ENCODE data around the gene B4GALNT2.

The B4GALNT2 gene

GRCh38 chr17:49106321-49107210, 26.0 kb upstream of the B4GALNT2 start:
- no peaks in the 10 kb centered on the region for H3K9me3 Mint-ChIP-seq
- ATAC-seq (replicated peaks; ENCODE audit: extremely low read depth, poor library complexity, severe bottlenecking) (no peak), DNase-seq (ENCODE audit: low spot score in 2 of 2) (no peak)
- H3K4me1 Mint-ChIP-seq, result no peaks in the 10 kb centered on the region
- H3K36me3 Mint-ChIP-seq (ENCODE audit: insufficient read depth), result no peaks in the 10 kb centered on the region
- no peaks in the 10 kb centered on the region for H3K27me3 Mint-ChIP-seq
- H3K27ac Mint-ChIP-seq (ENCODE audit: low read depth), result no peak overlapping the region
- no peak overlapping the region for H3K4me3 Mint-ChIP-seq

GRCh38 chr17:49107211-49107557, 25.4 kb upstream of the B4GALNT2 start:
- H3K4me3 Mint-ChIP-seq, result no peak overlapping the region
- no peaks in the 10 kb centered on the region for H3K27me3 Mint-ChIP-seq
- H3K36me3 Mint-ChIP-seq (ENCODE audit: insufficient read depth), result no peaks in the 10 kb centered on the region
- ATAC-seq (replicated peaks; ENCODE audit: extremely low read depth, poor library complexity, severe bottlenecking), result no peak
- H3K9me3 Mint-ChIP-seq, result no peaks in the 10 kb centered on the region
- no peaks in the 10 kb centered on the region for H3K4me1 Mint-ChIP-seq
- DNase-seq (ENCODE audit: low spot score in 2 of 2), result no peak
- H3K27ac Mint-ChIP-seq (ENCODE audit: low read depth), result no peak overlapping the region

GRCh38 chr17:49108318-49108717, 24.3 kb upstream of the B4GALNT2 start:
- no peak overlapping the region for H3K4me3 Mint-ChIP-seq

GRCh38 chr17:49110509-49110908, 22.1 kb upstream of the B4GALNT2 start:
- Mint-ChIP-seq H3K9me3 (no peaks in the 10 kb centered on the region), H3K4me3 (no peak overlapping the region), H3K4me1 (no peaks in the 10 kb centered on the region), H3K36me3 (ENCODE audit: insufficient read depth) (peaks cover 1% of the 10 kb centered on the region), H3K27me3 (peaks cover 11% of the 10 kb centered on the region), H3K27ac (ENCODE audit: low read depth) (no peak overlapping the region)
- DNase-seq (ENCODE audit: low spot score in 2 of 2), result no peak
- no peak for ATAC-seq (replicated peaks; ENCODE audit: extremely low read depth, poor library complexity, severe bottlenecking)

More at GRCh38 chr17:49108318-49108717, 24.3 kb upstream of the B4GALNT2 start:
- Mint-ChIP-seq H3K27me3 (no peaks in the 10 kb centered on the region), H3K9me3 (no peaks in the 10 kb centered on the region), H3K4me1 (no peaks in the 10 kb centered on the region), H3K36me3 (ENCODE audit: insufficient read depth) (peaks cover 1% of the 10 kb centered on the region), H3K27ac (ENCODE audit: low read depth) (no peak overlapping the region)
- ATAC-seq (replicated peaks; ENCODE audit: extremely low read depth, poor library complexity, severe bottlenecking) (no peak), DNase-seq (ENCODE audit: low spot score in 2 of 2) (no peak)

DNA sequence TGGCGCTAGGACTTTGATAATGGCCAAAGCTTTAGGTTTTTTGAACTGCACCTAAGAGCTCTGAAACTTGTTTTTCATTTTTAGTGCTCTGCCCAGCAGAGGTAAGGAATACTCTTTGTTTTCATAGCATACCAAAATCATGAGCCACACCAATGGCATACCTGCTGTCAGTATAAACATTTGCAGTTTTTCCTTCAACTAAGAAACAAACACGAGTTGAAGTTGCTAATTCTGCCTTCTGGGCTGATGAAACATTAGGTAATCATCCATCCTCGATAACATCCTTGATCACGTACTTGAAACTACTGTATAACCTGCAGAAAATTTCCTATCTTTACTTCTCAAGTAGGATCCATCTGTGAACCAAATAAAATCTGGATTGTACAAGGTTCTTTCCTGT, 20.6 kb upstream of the B4GALNT2 start:
- Mint-ChIP-seq H3K4me3 (no peak overlapping the region), H3K9me3 (no peaks in the 10 kb centered on the region), H3K4me1 (no peaks in the 10 kb centered on the region), H3K27me3 (peaks cover 20% of the 10 kb centered on the region), H3K27ac (ENCODE audit: low read depth) (no peak overlapping the region), H3K36me3 (ENCODE audit: insufficient read depth) (peaks cover 1% of the 10 kb centered on the region)
- no peak for DNase-seq (ENCODE audit: low spot score in 2 of 2)
- ATAC-seq (replicated peaks; ENCODE audit: extremely low read depth, poor library complexity, severe bottlenecking), result no peak

DNA sequence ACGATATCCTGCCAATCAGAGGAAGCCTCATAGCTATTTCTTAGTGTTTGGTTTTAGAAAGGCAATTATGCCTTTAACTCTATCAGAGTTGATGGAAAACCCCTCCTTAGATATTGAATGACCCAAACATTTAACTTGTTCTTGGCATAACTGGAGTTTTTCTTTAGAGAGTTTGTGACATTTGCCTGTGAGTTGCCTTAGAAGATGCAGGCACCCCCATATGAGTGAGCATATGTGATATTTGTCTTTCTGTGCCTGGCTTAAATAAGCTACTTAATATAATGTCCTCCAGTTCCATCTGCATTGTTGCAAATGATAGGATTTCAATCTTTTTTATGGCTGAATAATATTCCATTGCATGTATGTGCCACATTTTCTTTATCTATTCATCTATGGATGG, 19.6 kb upstream of the B4GALNT2 start:
- no peak overlapping the region for H3K27ac Mint-ChIP-seq (ENCODE audit: low read depth)
- H3K9me3 Mint-ChIP-seq, result no peaks in the 10 kb centered on the region
- H3K4me1 Mint-ChIP-seq, result no peaks in the 10 kb centered on the region

GRCh38 chr17:49114703-49115102, 17.9 kb upstream of the B4GALNT2 start:
- ATAC-seq (replicated peaks; ENCODE audit: extremely low read depth, poor library complexity, severe bottlenecking) (no peak), DNase-seq (ENCODE audit: low spot score in 2 of 2) (no peak)
- Mint-ChIP-seq H3K27ac (ENCODE audit: low read depth) (no peak overlapping the region), H3K4me1 (no peaks in the 10 kb centered on the region), H3K4me3 (no peak overlapping the region), H3K36me3 (ENCODE audit: insufficient read depth) (peaks cover 1% of the 10 kb centered on the region), H3K27me3 (peaks cover 35% of the 10 kb centered on the region), H3K9me3 (no peaks in the 10 kb centered on the region)

More for the DNA sequence above, 19.6 kb upstream of the B4GALNT2 start:
- DNase-seq (ENCODE audit: low spot score in 2 of 2) (no peak), ATAC-seq (replicated peaks; ENCODE audit: extremely low read depth, poor library complexity, severe bottlenecking) (no peak)
- H3K36me3 Mint-ChIP-seq (ENCODE audit: insufficient read depth), result peaks cover 1% of the 10 kb centered on the region
- H3K27me3 Mint-ChIP-seq, result peaks cover 26% of the 10 kb centered on the region
- no peak overlapping the region for H3K4me3 Mint-ChIP-seq

DNA sequence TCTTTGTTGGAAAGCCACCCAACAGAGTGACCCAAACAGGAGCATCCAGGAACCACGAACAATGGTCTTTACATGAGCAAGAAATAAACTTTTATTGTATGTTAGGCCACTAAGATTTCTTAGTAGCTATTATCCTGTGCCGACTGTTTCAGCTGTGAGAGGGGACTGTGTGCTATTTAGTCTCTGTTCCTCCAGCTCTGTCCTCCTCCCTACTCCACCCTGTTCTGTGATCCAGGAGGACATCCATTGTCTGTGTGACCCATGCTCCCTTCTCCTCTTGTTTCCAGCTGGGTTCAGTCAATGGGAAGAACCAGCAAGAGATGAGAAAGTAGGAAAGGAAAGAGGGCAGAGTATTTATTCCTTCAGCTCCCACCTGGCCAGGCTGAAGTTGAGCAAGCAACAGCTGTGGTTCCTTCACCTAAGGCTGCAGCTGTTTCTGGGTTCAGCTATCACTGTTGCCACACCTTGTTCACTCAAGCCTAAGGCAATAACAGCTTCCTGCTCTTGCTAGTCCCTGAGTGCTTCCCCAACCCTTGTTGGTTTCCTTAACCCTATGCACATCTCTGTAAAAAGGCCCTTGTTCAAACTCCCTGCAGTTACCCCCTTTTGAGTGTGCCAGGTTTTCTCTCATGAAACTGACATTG, 14.9 kb upstream of the B4GALNT2 start:
- H3K27me3 Mint-ChIP-seq, result peaks cover 63% of the 10 kb centered on the region
- H3K36me3 Mint-ChIP-seq (ENCODE audit: insufficient read depth), result peaks cover 1% of the 10 kb centered on the region
- H3K9me3 Mint-ChIP-seq, result no peaks in the 10 kb centered on the region
- no peaks in the 10 kb centered on the region for H3K4me1 Mint-ChIP-seq
- DNase-seq (ENCODE audit: low spot score in 2 of 2) (no peak), ATAC-seq (replicated peaks; ENCODE audit: extremely low read depth, poor library complexity, severe bottlenecking) (no peak)
- H3K4me3 Mint-ChIP-seq, result no peak overlapping the region
- H3K27ac Mint-ChIP-seq (ENCODE audit: low read depth), result no peak overlapping the region

DNA sequence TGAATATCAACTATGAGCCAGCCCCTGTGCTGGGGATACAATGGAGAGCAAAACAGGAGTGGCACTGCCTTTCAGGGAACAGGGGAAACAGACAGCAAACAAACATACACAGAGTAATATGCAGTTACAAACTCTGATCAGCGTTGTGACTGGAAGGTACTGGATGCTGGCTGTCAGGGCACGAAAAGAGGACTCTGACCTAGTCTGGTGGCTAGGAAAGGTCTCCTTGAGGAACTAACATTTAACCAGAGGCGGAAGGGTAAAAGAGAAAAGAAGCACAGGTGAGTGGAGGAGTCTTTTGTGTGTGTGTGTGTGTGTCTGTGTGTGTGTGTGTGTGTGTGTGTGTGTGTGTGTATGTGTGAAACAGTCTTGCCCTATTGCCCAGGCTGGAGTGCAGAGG, 12.4 kb upstream of the B4GALNT2 start:
- Mint-ChIP-seq H3K36me3 (ENCODE audit: insufficient read depth) (no peaks in the 10 kb centered on the region), H3K27me3 (peaks cover 54% of the 10 kb centered on the region), H3K4me3 (no peak overlapping the region), H3K4me1 (no peaks in the 10 kb centered on the region), H3K9me3 (no peaks in the 10 kb centered on the region), H3K27ac (ENCODE audit: low read depth) (no peak overlapping the region)
- ATAC-seq (replicated peaks; ENCODE audit: extremely low read depth, poor library complexity, severe bottlenecking) (no peak), DNase-seq (ENCODE audit: low spot score in 2 of 2) (no peak)

DNA sequence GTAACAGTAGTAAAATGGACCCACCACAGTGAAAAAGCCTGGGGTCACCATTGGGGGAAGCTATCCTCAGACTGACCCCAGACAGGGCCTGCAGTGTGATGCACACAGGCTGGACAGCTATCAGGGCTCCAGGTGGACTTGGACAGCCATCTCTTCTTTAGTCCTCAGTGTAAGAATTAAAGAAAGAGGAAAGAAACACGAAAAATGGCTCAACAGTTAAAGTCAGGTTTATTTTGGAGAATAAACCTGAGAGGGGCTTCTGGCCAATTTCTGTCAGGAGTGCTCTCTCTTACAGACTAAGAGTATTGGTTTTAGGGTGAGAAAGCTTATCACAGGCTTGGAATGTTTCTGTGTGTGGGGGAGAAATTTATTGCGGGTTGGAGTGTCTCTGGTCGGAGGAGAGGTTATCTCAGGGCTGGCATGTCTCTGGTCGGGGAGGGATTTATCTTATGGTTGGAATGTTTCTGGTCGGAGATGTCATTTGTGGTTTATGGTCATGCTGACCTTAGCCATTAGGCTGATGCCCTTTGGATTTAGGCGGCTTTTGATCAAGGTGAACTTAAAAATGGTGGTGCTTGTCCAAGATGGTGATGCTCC, 10.8 kb upstream of the B4GALNT2 start:
- H3K4me1 Mint-ChIP-seq, result no peaks in the 10 kb centered on the region
- H3K36me3 Mint-ChIP-seq (ENCODE audit: insufficient read depth), result no peaks in the 10 kb centered on the region
- H3K9me3 Mint-ChIP-seq, result no peaks in the 10 kb centered on the region
- DNase-seq (ENCODE audit: low spot score in 2 of 2) (no peak), ATAC-seq (replicated peaks; ENCODE audit: extremely low read depth, poor library complexity, severe bottlenecking) (no peak)
- H3K27ac Mint-ChIP-seq (ENCODE audit: low read depth), result no peak overlapping the region
- H3K27me3 Mint-ChIP-seq, result peaks cover 44% of the 10 kb centered on the region
- no peak overlapping the region for H3K4me3 Mint-ChIP-seq

- Mint-ChIP-seq H3K9me3 (no peaks in the 10 kb centered on the region), H3K27me3 (peaks cover 45% of the 10 kb centered on the region), H3K4me3 (no peak overlapping the region), H3K4me1 (no peaks in the 10 kb centered on the region), H3K27ac (ENCODE audit: low read depth) (no peak overlapping the region), H3K36me3 (ENCODE audit: insufficient read depth) (no peaks in the 10 kb centered on the region)
- DNase-seq (ENCODE audit: low spot score in 2 of 2), result no peak
- no peak for ATAC-seq (replicated peaks; ENCODE audit: extremely low read depth, poor library complexity, severe bottlenecking)
These were observed 10.0 kb upstream of the B4GALNT2 start for GRCh38 chr17:49122566-49122965.

- Mint-ChIP-seq H3K9me3 (no peaks in the 10 kb centered on the region), H3K27ac (ENCODE audit: low read depth) (no peak overlapping the region), H3K4me1 (no peaks in the 10 kb centered on the region), H3K4me3 (no peak overlapping the region), H3K36me3 (ENCODE audit: insufficient read depth) (no peaks in the 10 kb centered on the region), H3K27me3 (peaks cover 45% of the 10 kb centered on the region)
- DNase-seq (ENCODE audit: low spot score in 2 of 2) (no peak), ATAC-seq (replicated peaks; ENCODE audit: extremely low read depth, poor library complexity, severe bottlenecking) (no peak)
These were observed 9.5 kb upstream of the B4GALNT2 start for GRCh38 chr17:49123061-49123460.

GRCh38 chr17:49125449-49125848, 7.1 kb upstream of the B4GALNT2 start:
- Mint-ChIP-seq H3K9me3 (no peaks in the 10 kb centered on the region), H3K27me3 (peaks cover 53% of the 10 kb centered on the region), H3K36me3 (ENCODE audit: insufficient read depth) (peaks cover 1% of the 10 kb centered on the region), H3K4me1 (no peaks in the 10 kb centered on the region), H3K4me3 (no peak overlapping the region), H3K27ac (ENCODE audit: low read depth) (no peak overlapping the region)
- ATAC-seq (replicated peaks; ENCODE audit: extremely low read depth, poor library complexity, severe bottlenecking), result no peak
- DNase-seq (ENCODE audit: low spot score in 2 of 2), result no peak
